Endothelial cell (in vitro differentiated cells): Measurements from ENCODE around the gene GMCL2. TPM values are rescaled to one million over a fixed set of nuclear protein-coding genes. Genes with fewer than 3 reads are reported as not detected.

Experiments used
- DNase-seq: peaks from one replicate; pipeline ENCODE4 v3.0.0; 2021; ENCODE audit warnings: low spot score
- H3K27ac Mint-ChIP-seq: one replicate; pipeline ENCODE4 v1.8.0; 2021; ENCODE audit warnings: mixed read lengths, inconsistent platforms; ENCODE audit not compliant: unreplicated experiment
- H3K27me3 Mint-ChIP-seq: one replicate; pipeline ENCODE4 v1.8.0; 2021; ENCODE audit warnings: mild to moderate bottlenecking, moderate library complexity, mixed read lengths, inconsistent platforms; ENCODE audit not compliant: unreplicated experiment
- H3K36me3 Mint-ChIP-seq: one replicate; pipeline ENCODE4 v1.8.0; 2021; ENCODE audit warnings: mild to moderate bottlenecking, low read depth, mixed read lengths, inconsistent platforms; ENCODE audit not compliant: unreplicated experiment
- H3K4me1 Mint-ChIP-seq: one replicate; pipeline ENCODE4 v1.8.0; 2021; ENCODE audit warnings: mild to moderate bottlenecking, mixed read lengths, inconsistent platforms; ENCODE audit not compliant: unreplicated experiment
- H3K4me3 Mint-ChIP-seq: one replicate; pipeline ENCODE4 v1.8.0; 2021; ENCODE audit warnings: mild to moderate bottlenecking, mixed read lengths, inconsistent platforms; ENCODE audit not compliant: unreplicated experiment
- H3K9me3 Mint-ChIP-seq: one replicate; pipeline ENCODE4 v1.8.0; 2021; ENCODE audit warnings: mixed read lengths, inconsistent platforms; ENCODE audit not compliant: unreplicated experiment
- total RNA-seq: library from RNA; stranded (reverse); fragmentation: NEBNext Ultra II Directional; extraction: Animal tissue kit (Norgen Biotek cat#: 25700); gene quantifications from one replicate; pipeline ENCODE4 v1.2.1, GENCODE V29; 2021; ENCODE audit not compliant: unreplicated experiment
- TF ChIP-seq, protein P1 (sequence below): fragments of 200-600 bp; sonication (generic); IDR thresholded peaks from one replicate; pipeline ENCODE4 v1.5.0; 2021; ENCODE audit warnings: antibody characterized with exemption; ENCODE audit not compliant: unreplicated experiment

GMCL2 gene
- total RNA-seq, 1 donor from 2014 or later: not detected

DNA sequence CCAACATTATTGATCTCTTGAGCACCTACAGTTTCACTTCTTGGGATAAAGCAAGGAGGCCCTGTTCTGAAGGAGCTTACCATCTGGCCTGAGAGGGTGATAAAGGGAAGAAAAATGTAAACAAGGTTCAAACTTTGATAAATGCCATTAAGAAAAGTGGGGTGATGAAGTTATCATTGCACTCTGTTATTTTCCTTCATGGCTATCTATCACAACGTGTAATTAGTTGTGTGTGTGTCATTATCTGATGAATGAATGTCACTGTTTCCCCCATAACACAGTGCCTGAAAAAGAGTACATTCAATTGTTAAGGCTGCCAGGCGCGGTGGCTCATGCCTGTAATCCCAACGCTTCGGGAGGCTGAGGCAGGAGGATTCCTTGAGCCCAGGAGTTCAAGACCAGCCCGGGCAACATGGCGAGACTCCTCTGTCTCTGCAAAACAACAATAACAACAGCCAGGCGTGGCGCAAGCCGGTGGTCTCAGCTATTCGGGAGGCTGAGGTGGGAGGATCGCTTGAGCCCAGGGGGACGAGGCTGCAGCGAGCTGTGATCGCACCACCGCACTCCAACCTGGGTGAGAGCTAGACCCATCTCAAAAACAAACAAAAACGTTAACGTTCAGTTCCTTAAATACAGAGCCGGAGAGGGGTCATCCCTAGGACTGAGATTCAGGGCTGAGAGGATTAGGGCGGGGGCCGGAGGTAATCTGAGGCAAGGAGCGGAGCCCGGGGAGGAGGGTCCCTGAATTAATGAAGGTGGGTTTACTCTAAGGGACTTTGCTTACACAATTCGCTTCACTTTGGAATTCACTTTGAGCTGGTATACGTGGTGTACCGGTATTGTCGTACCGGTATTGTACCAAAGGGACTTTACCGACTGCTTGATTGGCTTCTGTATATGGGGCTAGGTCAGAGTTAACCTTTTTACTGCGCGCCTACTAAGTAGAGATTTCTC is 34.4 kb downstream of the GMCL2 start:
- TF ChIP-seq, protein P1, sequence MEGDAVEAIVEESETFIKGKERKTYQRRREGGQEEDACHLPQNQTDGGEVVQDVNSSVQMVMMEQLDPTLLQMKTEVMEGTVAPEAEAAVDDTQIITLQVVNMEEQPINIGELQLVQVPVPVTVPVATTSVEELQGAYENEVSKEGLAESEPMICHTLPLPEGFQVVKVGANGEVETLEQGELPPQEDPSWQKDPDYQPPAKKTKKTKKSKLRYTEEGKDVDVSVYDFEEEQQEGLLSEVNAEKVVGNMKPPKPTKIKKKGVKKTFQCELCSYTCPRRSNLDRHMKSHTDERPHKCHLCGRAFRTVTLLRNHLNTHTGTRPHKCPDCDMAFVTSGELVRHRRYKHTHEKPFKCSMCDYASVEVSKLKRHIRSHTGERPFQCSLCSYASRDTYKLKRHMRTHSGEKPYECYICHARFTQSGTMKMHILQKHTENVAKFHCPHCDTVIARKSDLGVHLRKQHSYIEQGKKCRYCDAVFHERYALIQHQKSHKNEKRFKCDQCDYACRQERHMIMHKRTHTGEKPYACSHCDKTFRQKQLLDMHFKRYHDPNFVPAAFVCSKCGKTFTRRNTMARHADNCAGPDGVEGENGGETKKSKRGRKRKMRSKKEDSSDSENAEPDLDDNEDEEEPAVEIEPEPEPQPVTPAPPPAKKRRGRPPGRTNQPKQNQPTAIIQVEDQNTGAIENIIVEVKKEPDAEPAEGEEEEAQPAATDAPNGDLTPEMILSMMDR: no peak
- H3K4me1 Mint-ChIP-seq: peaks cover 31% of the 10 kb centered on the region
- H3K27ac Mint-ChIP-seq: peak overlapping the region; percentile 61
- H3K9me3 Mint-ChIP-seq: peaks cover 4% of the 10 kb centered on the region
- no peak for DNase-seq
- H3K27me3 Mint-ChIP-seq: peaks cover 20% of the 10 kb centered on the region
- H3K36me3 Mint-ChIP-seq: peaks cover 32% of the 10 kb centered on the region
- H3K4me3 Mint-ChIP-seq: peak overlapping the region; percentile 96

DNA sequence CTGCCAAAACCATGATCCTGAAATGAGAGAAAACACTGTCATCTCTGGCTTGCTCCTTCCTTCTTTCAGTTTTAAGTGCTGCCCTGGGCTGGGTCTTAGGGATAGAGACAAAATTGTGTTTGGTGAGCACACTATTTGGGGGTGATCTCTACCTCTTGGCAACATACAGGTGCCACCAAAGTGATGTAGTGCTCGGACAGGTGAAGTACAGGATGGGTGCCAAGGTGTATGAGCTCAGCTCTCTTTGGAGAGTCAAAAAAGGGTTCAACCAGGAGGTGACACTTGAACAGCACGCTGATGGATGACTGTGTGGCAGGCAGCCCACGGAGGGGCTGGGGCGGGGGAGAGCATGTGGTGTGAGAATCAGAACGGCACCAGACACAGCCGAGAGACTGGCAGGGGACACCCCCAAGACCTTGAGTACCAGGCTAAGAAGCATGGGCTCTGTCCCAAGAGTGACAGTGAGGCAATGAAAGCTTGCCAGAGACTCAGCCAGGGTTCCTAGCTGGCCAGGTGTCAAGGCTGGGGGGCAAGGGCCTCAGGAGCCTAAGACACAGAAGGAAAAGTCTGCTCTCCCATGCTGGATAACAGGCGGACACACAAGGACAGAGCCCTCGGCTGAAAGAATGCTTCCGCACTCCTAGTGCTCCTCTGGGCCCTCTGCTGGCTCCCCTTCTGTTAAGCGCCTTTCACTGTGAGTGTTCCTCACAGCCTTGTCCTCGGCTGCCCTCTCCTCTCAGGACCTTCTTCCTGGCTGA is 36.0 kb downstream of the GMCL2 start:
- peak overlapping the region; percentile 30 for H3K27ac Mint-ChIP-seq
- TF ChIP-seq, protein P1: no peak
- H3K4me1 Mint-ChIP-seq: peaks cover 31% of the 10 kb centered on the region
- no peak for DNase-seq
- H3K27me3 Mint-ChIP-seq: peaks cover 17% of the 10 kb centered on the region
- H3K4me3 Mint-ChIP-seq: peak overlapping the region; percentile 53
- H3K36me3 Mint-ChIP-seq: peaks cover 49% of the 10 kb centered on the region
- H3K9me3 Mint-ChIP-seq: peaks cover 4% of the 10 kb centered on the region

DNA sequence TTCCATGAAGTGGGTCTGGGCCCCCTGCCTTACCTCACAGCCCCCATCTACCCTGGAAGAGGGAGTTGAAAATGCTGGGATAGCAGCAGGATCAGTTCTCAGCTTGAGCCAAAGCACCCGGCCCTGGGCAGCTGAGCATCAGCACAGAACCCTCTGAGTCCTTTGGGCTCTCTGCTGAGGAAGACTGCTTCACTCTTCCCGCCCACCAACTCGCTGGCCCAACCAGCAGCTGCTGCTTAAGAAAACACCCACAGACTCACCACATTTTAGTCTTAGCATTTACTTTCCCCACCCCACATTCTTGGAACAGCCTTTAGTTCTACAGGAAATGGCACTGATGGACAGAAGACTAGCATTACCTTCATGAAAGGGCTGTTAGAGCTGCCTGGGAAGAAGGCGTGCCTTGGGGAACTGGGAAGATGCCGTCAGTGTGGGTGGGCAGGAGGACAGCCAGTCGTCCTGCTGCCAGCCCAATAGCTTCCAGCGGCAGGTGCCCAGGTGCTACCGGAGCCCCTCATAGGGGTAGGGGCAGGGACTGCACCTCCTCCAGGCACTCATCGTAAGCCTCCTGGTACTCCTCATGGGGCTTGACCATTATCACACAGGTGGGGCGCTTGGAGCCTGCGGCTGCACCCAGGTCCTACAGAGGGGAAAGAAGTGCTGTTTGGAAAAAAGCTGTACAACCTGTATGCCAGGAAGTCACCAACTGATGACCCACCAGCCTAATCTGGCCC is 37.8 kb downstream of the GMCL2 start:
- H3K36me3 Mint-ChIP-seq: peaks cover 54% of the 10 kb centered on the region

DNA sequence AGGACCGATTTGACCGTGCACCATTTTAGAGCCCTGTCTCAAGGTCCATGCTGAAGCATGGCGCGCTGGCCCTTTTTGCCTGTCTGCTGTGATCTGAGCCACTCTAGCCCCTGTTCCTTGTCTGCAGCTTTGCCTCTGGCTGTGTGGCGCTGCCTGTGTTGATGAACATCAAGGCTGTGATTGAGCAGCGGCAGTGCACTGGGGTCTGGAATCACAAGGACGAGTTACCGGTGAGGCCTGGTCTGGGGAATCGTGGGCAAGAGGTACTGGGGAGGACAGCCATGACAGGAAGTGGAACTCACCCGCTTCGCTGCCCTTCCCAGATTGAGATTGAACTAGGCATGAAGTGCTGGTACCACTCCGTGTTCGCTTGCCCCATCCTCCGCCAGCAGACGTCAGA is 39.8 kb downstream of the GMCL2 start:
- H3K4me3 Mint-ChIP-seq: peak overlapping the region; percentile 65
- H3K27ac Mint-ChIP-seq: no peak overlapping the region
- TF ChIP-seq, protein P1: no peak
- peaks cover 68% of the 10 kb centered on the region for H3K36me3 Mint-ChIP-seq
- H3K9me3 Mint-ChIP-seq: peaks cover 4% of the 10 kb centered on the region
- H3K27me3 Mint-ChIP-seq: peaks cover 24% of the 10 kb centered on the region
- H3K4me1 Mint-ChIP-seq: peaks cover 16% of the 10 kb centered on the region
- DNase-seq: no peak

More for the DNA sequence above, 37.8 kb downstream of the GMCL2 start:
- Mint-ChIP-seq H3K4me1 (peaks cover 30% of the 10 kb centered on the region), H3K27me3 (peaks cover 18% of the 10 kb centered on the region), H3K9me3 (peaks cover 4% of the 10 kb centered on the region), H3K4me3 (no peak overlapping the region), H3K27ac (no peak overlapping the region)
- TF ChIP-seq, protein P1: no peak
- DNase-seq: no peak
